RWPE1 (cell line): ENCODE data around the gene PPAT.

ENCODE experiments used
- CTCF ChIA-PET: fragments of 350-600 bp; sonication (Branson Sonifier 250); formaldehyde crosslinking; extraction: SDS; loops from one replicate; lab custom pipeline; 2021; lab: Yijun Ruan, JAX
- POLR2A ChIA-PET: fragments of 400-600 bp; formaldehyde crosslinking; extraction: SDS; loops from one replicate; lab custom pipeline; 2020; ENCODE audit warnings: antibody characterized with exemption; ENCODE audit not compliant: low non-redundant PET; lab: Yijun Ruan, JAX
- DNase-seq: peaks from one replicate; pipeline ENCODE4 v3.0.0; 2012; ENCODE audit warnings: low spot score
- H3K27ac ChIP-seq: fragments of 450-650 bp; 2 replicates; pipeline ENCODE4 v1.5.1; 2017
- CTCF ChIP-seq: fragments of 450-650 bp; conservative IDR thresholded peaks from 2 replicates; pipeline ENCODE4 v1.5.1; 2017; ENCODE audit warnings: low read depth, mild to moderate bottlenecking

PPAT gene

DNA sequence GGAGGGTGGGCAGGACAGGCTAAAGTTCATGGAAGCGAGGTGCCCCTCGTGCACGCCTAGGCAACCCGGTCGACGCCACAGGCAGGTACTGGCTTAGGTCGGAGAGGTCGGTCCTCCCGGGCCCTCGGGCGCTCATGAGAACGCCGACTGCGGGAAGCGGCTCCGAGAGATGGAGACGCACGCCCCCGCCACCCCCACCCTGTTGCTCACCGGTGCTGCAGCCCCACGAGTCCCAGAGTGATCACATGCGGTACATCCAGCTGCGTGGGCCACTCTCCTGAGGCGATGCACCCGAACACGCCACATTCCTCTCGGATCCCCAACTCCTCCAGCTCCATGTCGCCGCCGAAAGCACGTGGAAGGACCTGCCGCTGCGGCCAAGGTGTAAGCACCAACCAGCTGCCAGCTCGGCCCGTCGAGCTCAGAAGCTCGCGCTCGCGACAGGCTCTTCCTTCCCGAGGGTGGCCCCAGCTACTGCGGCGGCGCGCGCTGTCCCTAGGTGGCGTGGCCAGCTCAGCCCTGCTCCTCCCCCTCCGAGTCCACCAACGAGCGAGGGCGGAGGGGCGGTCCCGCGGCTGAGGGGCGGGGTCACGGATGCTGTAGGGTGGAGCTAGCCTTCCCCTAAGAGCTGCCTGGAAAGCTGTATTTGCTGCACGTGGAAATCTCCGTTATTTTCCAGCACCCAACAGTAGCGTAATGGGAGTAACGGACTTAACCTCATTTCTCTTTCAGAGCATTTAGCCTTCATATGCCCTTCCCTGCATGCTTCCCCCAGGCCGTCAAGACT lies at the start of gene PPAT:
PPAT (minus strand) TSS at position 476 of the 787 bp plus-strand sequence; CDS start at position 338, 138 bp downstream.
- CTCF ChIA-PET: interaction anchor here (0.6 kb wide), 1 partner anchor 9 kb away, joined by 4 read pairs; no protein-coding TSS in a partner anchor
- TF ChIP-seq CTCF: 0 out of 2 replicates have a peak, but pooled peaks have one; percentile 8
- peak; percentile 97 for DNase-seq
- POLR2A ChIA-PET: interaction anchor here (0.7 to 1.3 kb wide), 6 partner anchors 24 to 542 kb away, joined by 3 to 13 read pairs (median 7); partner anchors contain the start of genes AASDH and NOA1
- H3K27ac ChIP-seq: peak within 1 kb of the TSS; percentile 95

DNA sequence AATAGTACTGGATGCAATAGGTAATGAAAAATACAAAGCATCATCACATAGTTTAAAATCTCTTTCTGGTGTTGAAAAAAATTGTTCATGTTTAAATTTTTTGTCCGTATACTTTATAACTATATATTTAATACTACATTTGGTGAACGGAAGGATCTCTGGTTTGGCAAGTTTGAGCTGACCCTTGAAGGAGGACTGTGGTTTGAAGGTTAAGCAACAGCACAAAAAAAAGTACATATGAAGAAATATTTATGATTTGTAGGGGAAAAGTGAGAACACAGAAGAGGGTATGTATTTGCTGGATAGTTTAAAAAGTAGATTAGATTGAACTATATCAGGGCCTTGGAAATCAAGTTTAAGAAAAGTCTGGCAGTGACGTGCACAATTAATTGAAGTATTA lies 45.3 kb upstream of the PPAT start:
- no peak overlapping the region for H3K27ac ChIP-seq
- no peak for TF ChIP-seq CTCF
- CTCF ChIA-PET: interaction anchor here (0.9 kb wide), 1 partner anchor 18 kb away, joined by 5 read pairs; no protein-coding TSS in a partner anchor
- POLR2A ChIA-PET: no interaction called here
- no peak for DNase-seq

- H3K27ac ChIP-seq: no peak overlapping the region
- no peak for DNase-seq
- POLR2A ChIA-PET: no interaction called here
- CTCF ChIA-PET: no interaction called here
- no peak for TF ChIP-seq CTCF
Measured at GRCh38 chr4:56477192-56477702, 41.8 kb upstream of the PPAT start.

- CTCF ChIA-PET: interaction anchor here (0.6 kb wide), 1 partner anchor 1359 kb away, joined by 3 read pairs; no protein-coding TSS in a partner anchor
- POLR2A ChIA-PET: no interaction called here
Measured at GRCh38 chr4:56475917-56476316, 40.5 kb upstream of the PPAT start.

GRCh38 chr4:56469489-56470210 lies 34.2 kb upstream of the PPAT start:
- no peak for TF ChIP-seq CTCF
- no peak for DNase-seq
- POLR2A ChIA-PET: interaction anchor here (0.6 kb wide), 1 partner anchor 19 kb away, joined by 3 read pairs; no protein-coding TSS in a partner anchor
- CTCF ChIA-PET: no interaction called here
- no peak overlapping the region for H3K27ac ChIP-seq

More at GRCh38 chr4:56475917-56476316, 40.5 kb upstream of the PPAT start:
- TF ChIP-seq CTCF: no peak
- H3K27ac ChIP-seq: no peak overlapping the region
- DNase-seq: no peak

DNA sequence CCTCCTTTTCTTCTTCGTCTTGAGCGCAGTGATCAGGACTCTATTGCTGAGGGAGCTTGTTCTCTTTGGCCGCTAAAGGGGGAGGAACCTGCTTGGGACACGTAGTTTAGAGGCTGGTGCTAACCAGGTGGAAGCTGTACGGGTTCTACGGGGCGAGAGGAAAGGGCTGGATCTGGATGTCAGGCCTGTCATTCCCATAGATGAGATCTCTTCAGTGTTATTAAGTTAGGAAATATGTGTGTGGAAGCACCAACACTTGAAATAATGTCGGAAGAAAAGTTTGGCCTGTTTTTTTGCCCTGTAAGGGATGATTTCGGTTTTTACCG lies 32.6 kb upstream of the PPAT start:
- TF ChIP-seq CTCF: no peak
- ChIA-PET POLR2A (interaction anchor here (0.5 to 1.0 kb wide), 3 partner anchors 11 to 81 kb away, joined by 3 to 11 read pairs (median 3); partner anchors contain the start of genes AASDH and PPAT), CTCF (no interaction called here)
- H3K27ac ChIP-seq: peak overlapping the region; percentile 91
- DNase-seq: peak; percentile 55
